GM12873 (cell line): ENCODE measurements around the gene SRRM3.

Experiments
- CTCF ChIP-seq: IDR thresholded peaks from 2 replicates; pipeline ENCODE4 v1.5.1; 2012; ENCODE audit warnings: low read depth, mild to moderate bottlenecking, moderate library complexity, low read length, control low read depth; ENCODE audit not compliant: insufficient read depth; ENCODE audit errors: missing control alignments

Gene SRRM3

GRCh38 chr7:76317782-76318487 is 116.2 kb downstream of the SRRM3 start:
- no peak for TF ChIP-seq CTCF

GRCh38 chr7:76318488-76319353 is 117.0 kb downstream of the SRRM3 start:
- TF ChIP-seq CTCF: peak; percentile 49

- TF ChIP-seq CTCF: no peak
Observed at GRCh38 chr7:76325092-76325491, 123.4 kb downstream of the SRRM3 start.

- no peak for TF ChIP-seq CTCF
Observed at GRCh38 chr7:76325811-76326210, 124.1 kb downstream of the SRRM3 start.

- no peak for TF ChIP-seq CTCF
Observed at GRCh38 chr7:76326646-76327233, 125.0 kb downstream of the SRRM3 start.

GRCh38 chr7:76327610-76328009 is 125.9 kb downstream of the SRRM3 start:
- no peak for TF ChIP-seq CTCF

GRCh38 chr7:76328389-76328788 is 126.7 kb downstream of the SRRM3 start:
- no peak for TF ChIP-seq CTCF
